Skeletal muscle satellite cell (primary cell): ENCODE data around the gene FHDC1.

Experiments
- H3K27me3 ChIP-seq: 2 replicates; pipeline ENCODE4 v1.7.0; 2013; ENCODE audit warnings: low read length; ENCODE audit not compliant: control insufficient read depth, insufficient read depth
- H3K36me3 ChIP-seq: 2 replicates; pipeline ENCODE4 v1.7.0; 2013; ENCODE audit warnings: mild to moderate bottlenecking, control low read depth, low read length; ENCODE audit not compliant: insufficient read depth
- H3K4me1 ChIP-seq: 2 replicates; pipeline ENCODE4 v1.7.0; 2013; ENCODE audit warnings: low read length; ENCODE audit not compliant: control insufficient read depth, insufficient read depth
- H3K4me2 ChIP-seq: 2 replicates; pipeline ENCODE4 v1.7.0; 2013; ENCODE audit warnings: mild to moderate bottlenecking, low read length
- H3K4me3 ChIP-seq: 2 replicates; pipeline ENCODE4 v1.7.0; 2013; ENCODE audit warnings: low read length
- H3K9ac ChIP-seq: 2 replicates; pipeline ENCODE4 v1.7.0; 2013; ENCODE audit warnings: mild to moderate bottlenecking, low read depth, low read length, moderate library complexity
- H3K9me3 ChIP-seq: replicated peaks from 2 replicates; pipeline ENCODE4 v1.7.0; 2013; ENCODE audit warnings: mild to moderate bottlenecking, control low read depth, low read length

The FHDC1 gene

GRCh38 chr4:152946446-152946845 lies 10.3 kb downstream of the FHDC1 start:
- H3K9ac ChIP-seq: no peak overlapping the region
- H3K36me3 ChIP-seq: no peaks in the 10 kb centered on the region
- peaks cover 7% of the 10 kb centered on the region for H3K4me1 ChIP-seq
- peaks cover 14% of the 10 kb centered on the region for H3K27me3 ChIP-seq
- H3K4me2 ChIP-seq: no peak overlapping the region
- no peak overlapping the region for H3K4me3 ChIP-seq
- H3K9me3 ChIP-seq: no peaks in the 10 kb centered on the region

GRCh38 chr4:152947311-152947710 lies 11.2 kb downstream of the FHDC1 start:
- Histone ChIP-seq H3K27me3 (peaks cover 7% of the 10 kb centered on the region), H3K4me2 (no peak overlapping the region), H3K4me1 (peaks cover 7% of the 10 kb centered on the region), H3K9ac (no peak overlapping the region), H3K9me3 (no peaks in the 10 kb centered on the region), H3K4me3 (no peak overlapping the region), H3K36me3 (no peaks in the 10 kb centered on the region)

DNA sequence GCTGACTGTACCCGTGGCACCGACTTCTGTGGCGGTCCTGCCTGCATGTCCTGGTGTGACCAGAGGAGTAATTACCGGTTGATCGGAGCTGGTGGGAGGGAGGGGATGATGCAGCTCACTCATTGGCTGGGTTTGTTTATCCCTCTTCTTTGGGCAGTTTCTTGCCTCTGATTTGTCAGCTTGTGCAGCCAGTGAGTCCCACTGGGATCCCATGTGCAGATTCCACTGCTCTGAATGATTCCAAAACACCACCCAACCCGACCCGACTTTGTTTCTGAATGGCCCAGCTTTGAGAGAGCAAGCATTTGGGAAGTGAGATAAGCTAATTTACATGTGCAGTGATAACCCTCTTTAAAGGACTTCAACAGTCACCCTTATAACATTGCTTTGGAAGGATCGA lies 13.8 kb downstream of the FHDC1 start:
- Histone ChIP-seq H3K27me3 (peaks cover 6% of the 10 kb centered on the region), H3K9me3 (no peaks in the 10 kb centered on the region), H3K36me3 (no peaks in the 10 kb centered on the region), H3K9ac (no peak overlapping the region), H3K4me3 (no peak overlapping the region), H3K4me2 (no peak overlapping the region), H3K4me1 (no peaks in the 10 kb centered on the region)

- H3K9ac ChIP-seq: no peak overlapping the region
- no peaks in the 10 kb centered on the region for H3K4me1 ChIP-seq
- H3K4me2 ChIP-seq: no peak overlapping the region
- no peaks in the 10 kb centered on the region for H3K36me3 ChIP-seq
- no peaks in the 10 kb centered on the region for H3K9me3 ChIP-seq
- no peak overlapping the region for H3K4me3 ChIP-seq
- peaks cover 6% of the 10 kb centered on the region for H3K27me3 ChIP-seq
Observed at GRCh38 chr4:152950402-152951274, 14.5 kb downstream of the FHDC1 start.

- Histone ChIP-seq H3K9ac (no peak overlapping the region), H3K4me2 (no peak overlapping the region), H3K27me3 (peaks cover 6% of the 10 kb centered on the region), H3K36me3 (no peaks in the 10 kb centered on the region), H3K4me3 (no peak overlapping the region), H3K9me3 (no peaks in the 10 kb centered on the region), H3K4me1 (peaks cover under 1% of the 10 kb centered on the region)
Observed at GRCh38 chr4:152951348-152951747, 15.2 kb downstream of the FHDC1 start.

- Histone ChIP-seq H3K9me3 (no peaks in the 10 kb centered on the region), H3K36me3 (no peaks in the 10 kb centered on the region), H3K27me3 (peaks cover 6% of the 10 kb centered on the region), H3K4me1 (peaks cover 10% of the 10 kb centered on the region), H3K4me3 (no peak overlapping the region), H3K4me2 (no peak overlapping the region), H3K9ac (no peak overlapping the region)
Observed at GRCh38 chr4:152953514-152953913, 17.4 kb downstream of the FHDC1 start.

- Histone ChIP-seq H3K9ac (no peak overlapping the region), H3K4me3 (no peak overlapping the region), H3K4me1 (peaks cover 10% of the 10 kb centered on the region), H3K36me3 (no peaks in the 10 kb centered on the region), H3K27me3 (peaks cover 3% of the 10 kb centered on the region), H3K9me3 (no peaks in the 10 kb centered on the region), H3K4me2 (no peak overlapping the region)
Observed at GRCh38 chr4:152954741-152955140, 18.6 kb downstream of the FHDC1 start.

DNA sequence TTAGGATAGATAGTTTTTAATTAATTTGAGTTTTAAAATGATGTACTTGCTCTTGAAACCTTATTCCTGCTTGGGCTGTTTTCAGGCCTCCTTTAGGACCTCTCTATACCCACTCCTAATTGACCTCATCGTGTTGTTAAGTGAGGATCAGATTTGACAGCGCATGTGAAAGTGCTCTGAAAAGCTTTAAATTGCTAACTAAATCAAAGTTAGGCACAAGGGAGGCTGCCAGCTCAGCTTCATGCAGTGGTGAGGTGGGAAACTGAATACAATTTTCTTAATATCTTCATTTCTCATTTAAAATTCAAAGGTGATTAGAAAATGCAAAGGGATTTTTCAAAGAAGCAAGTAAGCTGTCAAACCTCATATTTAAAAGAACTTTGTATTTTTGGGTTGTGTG lies 20.0 kb downstream of the FHDC1 start:
- Histone ChIP-seq H3K4me3 (no peak overlapping the region), H3K9ac (no peak overlapping the region), H3K27me3 (no peaks in the 10 kb centered on the region), H3K4me1 (peaks cover 12% of the 10 kb centered on the region), H3K9me3 (no peaks in the 10 kb centered on the region), H3K4me2 (peak overlapping the region; percentile 73), H3K36me3 (no peaks in the 10 kb centered on the region)

GRCh38 chr4:152956650-152957436 lies 20.7 kb downstream of the FHDC1 start:
- H3K9ac ChIP-seq: no peak overlapping the region
- H3K4me1 ChIP-seq: peaks cover 18% of the 10 kb centered on the region
- H3K4me2 ChIP-seq: peak overlapping the region; percentile 73
- no peak overlapping the region for H3K4me3 ChIP-seq
- H3K36me3 ChIP-seq: no peaks in the 10 kb centered on the region
- H3K9me3 ChIP-seq: no peaks in the 10 kb centered on the region
- H3K27me3 ChIP-seq: no peaks in the 10 kb centered on the region

GRCh38 chr4:152957437-152958171 lies 21.5 kb downstream of the FHDC1 start:
- Histone ChIP-seq H3K4me2 (no peak overlapping the region), H3K4me1 (peaks cover 18% of the 10 kb centered on the region), H3K4me3 (no peak overlapping the region), H3K9me3 (no peaks in the 10 kb centered on the region), H3K9ac (no peak overlapping the region), H3K36me3 (no peaks in the 10 kb centered on the region), H3K27me3 (no peaks in the 10 kb centered on the region)

DNA sequence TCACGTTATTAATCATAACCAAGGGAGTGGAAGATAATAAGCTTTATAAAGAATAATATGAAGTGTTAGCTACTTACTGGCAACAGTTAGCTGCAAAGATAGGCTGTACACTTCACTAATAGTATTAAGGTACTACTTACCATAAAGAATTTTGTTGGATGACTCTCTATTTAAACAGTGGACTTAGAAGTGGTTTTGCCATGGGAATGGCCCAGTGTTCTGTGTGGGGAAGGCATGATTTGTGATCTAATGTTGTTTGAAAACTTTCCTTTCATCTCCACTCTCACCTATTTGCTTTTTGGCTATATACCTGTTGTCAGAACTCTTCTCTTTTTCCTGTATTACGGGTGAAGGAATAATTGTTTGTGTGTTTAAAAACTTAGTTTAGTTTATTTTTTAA lies 23.0 kb downstream of the FHDC1 start:
- peaks cover 18% of the 10 kb centered on the region for H3K4me1 ChIP-seq
- H3K4me2 ChIP-seq: no peak overlapping the region
- H3K9me3 ChIP-seq: no peaks in the 10 kb centered on the region
- H3K9ac ChIP-seq: no peak overlapping the region
- H3K4me3 ChIP-seq: no peak overlapping the region
- no peaks in the 10 kb centered on the region for H3K36me3 ChIP-seq
- H3K27me3 ChIP-seq: no peaks in the 10 kb centered on the region
